ENCODE results near the gene GSTA4. TPM values are rescaled to one million over a fixed set of nuclear protein-coding genes. Genes with fewer than 3 reads are reported as not detected.
A peak's percentile ranks its signal among the peaks of the same experiment; 100 is the strongest.

GSTA4 gene
- total RNA-seq, 1 experiment from 2014 or later = 3.9 TPM

DNA sequence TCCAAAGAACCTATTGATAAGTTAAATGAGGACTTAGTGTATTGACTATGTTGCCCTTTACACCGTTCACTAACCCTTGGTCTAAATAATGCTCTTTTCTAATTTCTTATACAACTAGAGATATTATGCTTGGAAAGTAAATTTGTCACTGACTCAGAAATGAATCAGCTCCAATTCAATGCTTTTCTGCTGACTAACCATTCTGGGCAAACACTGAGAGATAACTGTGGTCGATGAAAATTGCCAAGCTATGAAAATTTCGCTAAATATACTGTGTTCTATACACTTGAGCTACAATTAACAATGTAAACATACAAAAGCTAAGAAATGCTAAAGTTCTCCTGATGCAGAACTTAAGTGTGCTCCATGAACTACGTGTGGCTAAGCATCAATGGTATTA, 47.0 kb upstream of the GSTA4 start:
- no TSS peak for BruUV-seq (replicated peaks)
- H3K27me3 ChIP-seq (ENCODE audit: control insufficient read depth, insufficient read depth, low read length) = no peaks in the 10 kb centered on the region
- ChIA-PET CTCF (interaction anchor here (0.6 to 0.7 kb wide), 2 partner anchors 36 to 443 kb away, joined by 3 read pairs; no protein-coding TSS in a partner anchor), POLR2A (interaction anchor here (0.7 kb wide), 1 partner anchor 436 kb away, joined by 3 read pairs; no protein-coding TSS in a partner anchor)
- H3K36me3 ChIP-seq (ENCODE audit: control insufficient read depth, insufficient read depth, low read length) = no peaks in the 10 kb centered on the region
- no peak overlapping the region for H3K4me3 ChIP-seq (ENCODE audit: low read depth in 2 of 2, low read length in 2 of 2)
- H3K27ac ChIP-seq (ENCODE audit: low read length) = 0 out of 2 replicates have a peak overlapping the region, but pooled peaks have one; percentile 49
- ATAC-seq = peak; percentile 81
- H3K9me3 ChIP-seq (ENCODE audit: control insufficient read depth, insufficient read depth, low read depth, low read length) = no peaks in the 10 kb centered on the region
- DNase-seq (ENCODE audit: low read depth, low spot score) = peak; percentile 68
- intact Hi-C loops (cut with micrococcal nuclease; ENCODE audit: unreplicated experiment) (loop anchor here (5.0 kb wide), 1 partner anchor 45 kb away; the partner anchor contains the start of gene GSTA4), in situ Hi-C loops (cut with HindIII; ENCODE audit: low pct_unique_long_range_greater_than_20kb, low sequenced_read_pairs) (no loop called here)
- H3K4me1 ChIP-seq (ENCODE audit: control insufficient read depth, insufficient read depth, low read length) = peaks cover 23% of the 10 kb centered on the region
- TF ChIP-seq, protein P1, sequence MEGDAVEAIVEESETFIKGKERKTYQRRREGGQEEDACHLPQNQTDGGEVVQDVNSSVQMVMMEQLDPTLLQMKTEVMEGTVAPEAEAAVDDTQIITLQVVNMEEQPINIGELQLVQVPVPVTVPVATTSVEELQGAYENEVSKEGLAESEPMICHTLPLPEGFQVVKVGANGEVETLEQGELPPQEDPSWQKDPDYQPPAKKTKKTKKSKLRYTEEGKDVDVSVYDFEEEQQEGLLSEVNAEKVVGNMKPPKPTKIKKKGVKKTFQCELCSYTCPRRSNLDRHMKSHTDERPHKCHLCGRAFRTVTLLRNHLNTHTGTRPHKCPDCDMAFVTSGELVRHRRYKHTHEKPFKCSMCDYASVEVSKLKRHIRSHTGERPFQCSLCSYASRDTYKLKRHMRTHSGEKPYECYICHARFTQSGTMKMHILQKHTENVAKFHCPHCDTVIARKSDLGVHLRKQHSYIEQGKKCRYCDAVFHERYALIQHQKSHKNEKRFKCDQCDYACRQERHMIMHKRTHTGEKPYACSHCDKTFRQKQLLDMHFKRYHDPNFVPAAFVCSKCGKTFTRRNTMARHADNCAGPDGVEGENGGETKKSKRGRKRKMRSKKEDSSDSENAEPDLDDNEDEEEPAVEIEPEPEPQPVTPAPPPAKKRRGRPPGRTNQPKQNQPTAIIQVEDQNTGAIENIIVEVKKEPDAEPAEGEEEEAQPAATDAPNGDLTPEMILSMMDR (IDR thresholded peaks at IDR 0.05) = no peak
- TF ChIP-seq POLR2AphosphoS5 (IDR thresholded peaks at IDR 0.05; ENCODE audit: low read depth, low read length) = peak; percentile 35; the same call in 1 of the 2 replicates

DNA sequence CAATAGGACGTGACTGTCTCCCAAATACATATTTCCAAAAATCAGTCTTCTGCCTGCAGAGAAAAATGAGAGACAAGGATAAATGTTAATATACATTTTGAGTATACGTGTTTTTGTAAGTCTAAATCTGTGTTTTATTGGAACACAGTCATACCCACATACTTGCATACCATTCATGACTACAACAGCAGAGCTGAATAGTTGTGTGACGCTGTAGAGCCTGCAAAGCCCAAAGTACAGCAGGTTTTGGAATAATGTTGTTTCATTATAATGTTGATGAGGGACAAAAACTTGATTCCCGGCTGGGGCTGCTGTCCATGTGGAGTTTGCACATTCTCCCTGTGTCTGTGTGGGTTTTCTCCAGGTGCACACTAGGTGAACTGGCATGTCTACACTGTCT, 46.3 kb upstream of the GSTA4 start:
- Histone ChIP-seq H3K36me3 (ENCODE audit: control insufficient read depth, insufficient read depth, low read length) (no peaks in the 10 kb centered on the region), H3K9me3 (ENCODE audit: control insufficient read depth, insufficient read depth, low read depth, low read length) (no peaks in the 10 kb centered on the region), H3K27ac (ENCODE audit: low read length) (no peak overlapping the region), H3K27me3 (ENCODE audit: control insufficient read depth, insufficient read depth, low read length) (no peaks in the 10 kb centered on the region), H3K4me3 (ENCODE audit: low read depth in 2 of 2, low read length in 2 of 2) (no peak overlapping the region), H3K4me1 (ENCODE audit: control insufficient read depth, insufficient read depth, low read length) (peaks cover 23% of the 10 kb centered on the region)
- intact Hi-C loops (cut with micrococcal nuclease; ENCODE audit: unreplicated experiment) (loop anchor here (5.0 kb wide), 1 partner anchor 44 kb away; the partner anchor contains the start of gene GSTA4), in situ Hi-C loops (cut with HindIII; ENCODE audit: low pct_unique_long_range_greater_than_20kb, low sequenced_read_pairs) (no loop called here)
- ChIA-PET CTCF (no interaction called here), POLR2A (no interaction called here)
- DNase-seq (ENCODE audit: low read depth, low spot score) = no peak
- TF ChIP-seq POLR2AphosphoS5 (IDR thresholded peaks at IDR 0.05; ENCODE audit: low read depth, low read length) = no peak
- TF ChIP-seq, protein P1 (IDR thresholded peaks at IDR 0.05) = no peak
- TF ChIP-seq, protein P2, sequence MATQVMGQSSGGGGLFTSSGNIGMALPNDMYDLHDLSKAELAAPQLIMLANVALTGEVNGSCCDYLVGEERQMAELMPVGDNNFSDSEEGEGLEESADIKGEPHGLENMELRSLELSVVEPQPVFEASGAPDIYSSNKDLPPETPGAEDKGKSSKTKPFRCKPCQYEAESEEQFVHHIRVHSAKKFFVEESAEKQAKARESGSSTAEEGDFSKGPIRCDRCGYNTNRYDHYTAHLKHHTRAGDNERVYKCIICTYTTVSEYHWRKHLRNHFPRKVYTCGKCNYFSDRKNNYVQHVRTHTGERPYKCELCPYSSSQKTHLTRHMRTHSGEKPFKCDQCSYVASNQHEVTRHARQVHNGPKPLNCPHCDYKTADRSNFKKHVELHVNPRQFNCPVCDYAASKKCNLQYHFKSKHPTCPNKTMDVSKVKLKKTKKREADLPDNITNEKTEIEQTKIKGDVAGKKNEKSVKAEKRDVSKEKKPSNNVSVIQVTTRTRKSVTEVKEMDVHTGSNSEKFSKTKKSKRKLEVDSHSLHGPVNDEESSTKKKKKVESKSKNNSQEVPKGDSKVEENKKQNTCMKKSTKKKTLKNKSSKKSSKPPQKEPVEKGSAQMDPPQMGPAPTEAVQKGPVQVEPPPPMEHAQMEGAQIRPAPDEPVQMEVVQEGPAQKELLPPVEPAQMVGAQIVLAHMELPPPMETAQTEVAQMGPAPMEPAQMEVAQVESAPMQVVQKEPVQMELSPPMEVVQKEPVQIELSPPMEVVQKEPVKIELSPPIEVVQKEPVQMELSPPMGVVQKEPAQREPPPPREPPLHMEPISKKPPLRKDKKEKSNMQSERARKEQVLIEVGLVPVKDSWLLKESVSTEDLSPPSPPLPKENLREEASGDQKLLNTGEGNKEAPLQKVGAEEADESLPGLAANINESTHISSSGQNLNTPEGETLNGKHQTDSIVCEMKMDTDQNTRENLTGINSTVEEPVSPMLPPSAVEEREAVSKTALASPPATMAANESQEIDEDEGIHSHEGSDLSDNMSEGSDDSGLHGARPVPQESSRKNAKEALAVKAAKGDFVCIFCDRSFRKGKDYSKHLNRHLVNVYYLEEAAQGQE (IDR thresholded peaks at IDR 0.05; ENCODE audit: insufficient read depth in 1 of 2, low read depth in 2 of 2, low read length in 1 of 2) = no peak
- no peak for TF ChIP-seq SIN3A (IDR thresholded peaks at IDR 0.05; ENCODE audit: borderline replicate concordance, insufficient read depth, low read depth, low read length)
- no peak for TF ChIP-seq TCF7L2 (IDR thresholded peaks at IDR 0.05; ENCODE audit: low read depth, low read length)
- 0 out of 2 replicates have a peak, but pooled peaks have one; percentile 18 for ATAC-seq
- no TSS peak for BruUV-seq (replicated peaks)

Data from Panc1 (cell line).